ENCODE data around the gene ELOVL2. TPM values are rescaled to one million over a fixed set of nuclear protein-coding genes. Genes with fewer than 3 reads are reported as not detected.

ELOVL2 gene
- total RNA-seq, 1 experiment from 2014 or later, result 0.07 TPM

DNA sequence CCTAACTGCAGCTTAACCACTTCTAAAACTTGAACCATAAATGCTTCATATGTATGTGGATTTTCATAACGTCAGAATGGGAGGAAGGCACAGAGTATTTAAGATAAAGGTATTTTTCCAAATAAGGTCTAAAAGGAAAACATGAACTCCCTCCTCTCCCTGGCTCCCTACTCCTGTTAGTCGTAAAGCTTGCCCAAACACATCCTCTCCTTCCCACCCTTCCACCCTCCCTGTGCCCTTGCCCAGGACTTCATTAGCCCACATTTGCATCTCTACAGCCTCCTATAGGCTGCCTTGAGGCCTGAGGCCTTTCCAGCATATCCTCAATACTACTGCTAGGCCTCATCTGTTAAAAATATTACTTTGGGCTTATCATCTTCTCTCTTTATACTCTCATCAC lies 32.4 kb upstream of the ELOVL2 start:
- Histone ChIP-seq H3K9me3 (ENCODE audit: control insufficient read depth in 1 of 2, insufficient read depth in 1 of 2, low read depth in 1 of 2, low read length in 2 of 2) (no peaks in the 10 kb centered on the region), H3K27me3 (ENCODE audit: insufficient read depth, low read length) (no peaks in the 10 kb centered on the region), H4K20me1 (ENCODE audit: insufficient read depth) (no peaks in the 10 kb centered on the region), H3K4me2 (ENCODE audit: low read length) (no peak overlapping the region), H3K4me1 (ENCODE audit: control insufficient read depth in 1 of 2, insufficient read depth in 2 of 2, low read length in 2 of 2) (no peaks in the 10 kb centered on the region), H3K27ac (ENCODE audit: low read depth, low read length) (no peak overlapping the region), H3K4me3 (replicated peaks in 1 of 2; ENCODE audit: low read depth in 1 of 2, low read length in 2 of 2) (no peak overlapping the region), H2AFZ (ENCODE audit: low read depth, low read length, poor library complexity, severe bottlenecking) (no peak overlapping the region), H3K9ac (ENCODE audit: low read length) (no peak overlapping the region), H3K36me3 (ENCODE audit: control insufficient read depth in 1 of 2, insufficient read depth in 2 of 2, low read length in 2 of 2) (no peaks in the 10 kb centered on the region), H3K9me2 (ENCODE audit: insufficient read depth) (no peaks in the 10 kb centered on the region), H3K79me2 (ENCODE audit: insufficient read depth, low read length) (no peaks in the 10 kb centered on the region)
- ATAC-seq, result no peak
- no peak for DNase-seq (ENCODE audit: low read depth, low spot score)
- TF ChIP-seq ZNF274 (IDR thresholded peaks at IDR 0.05; ENCODE audit: low read depth, low read length) (no peak), ZFX (IDR thresholded peaks at IDR 0.05) (peak; percentile 17; the same call in 1 of the 2 replicates), TCF7L2 (IDR thresholded peaks at IDR 0.05; ENCODE audit: borderline replicate concordance, extremely low read depth, insufficient read depth, insufficient read length) (no peak)
- RAD21 ChIA-PET (ENCODE audit: low non-redundant PET in 1 of 2, low total read pairs in 2 of 2, uncharacterized antibody in 2 of 2, unreplicated experiment in 2 of 2), result no interaction called here
- BruUV-seq (replicated peaks), result no TSS peak
- POLR2A ChIA-PET, result interaction anchor here (0.5 kb wide), 1 partner anchor 190 kb away, joined by 3 read pairs; the partner anchor contains the start of gene SYCP2L
- intact Hi-C loops (cut with micrococcal nuclease), result no loop called here
- CTCF ChIA-PET, result interaction anchor here (1.7 kb wide), 1 partner anchor 8 kb away, joined by 5 read pairs; no protein-coding TSS in a partner anchor

DNA sequence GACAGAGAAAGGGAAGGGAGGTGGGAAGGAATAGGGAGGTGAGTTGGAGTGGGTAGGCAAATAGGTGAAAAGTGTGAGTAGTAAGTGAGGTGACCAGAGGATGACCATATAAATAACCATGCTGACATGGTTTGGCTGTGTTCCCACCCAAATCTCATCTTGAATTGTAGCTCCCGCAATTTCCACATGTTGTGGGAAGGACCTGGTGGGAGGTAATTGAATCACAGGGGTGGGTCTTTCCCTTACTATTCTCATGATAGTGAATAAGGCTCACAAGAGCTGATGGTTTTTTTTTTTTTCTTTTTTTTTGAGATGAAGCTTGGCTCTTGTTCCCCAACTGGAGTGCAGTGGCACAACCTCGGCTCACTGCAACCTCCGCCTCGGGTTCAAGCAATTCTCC lies 28.0 kb upstream of the ELOVL2 start:
- ATAC-seq (no peak), DNase-seq (ENCODE audit: low read depth, low spot score) (no peak)
- Histone ChIP-seq H3K9me2 (ENCODE audit: insufficient read depth) (no peaks in the 10 kb centered on the region), H3K36me3 (ENCODE audit: control insufficient read depth in 1 of 2, insufficient read depth in 2 of 2, low read length in 2 of 2) (no peaks in the 10 kb centered on the region), H3K27me3 (ENCODE audit: insufficient read depth, low read length) (no peaks in the 10 kb centered on the region), H2AFZ (ENCODE audit: low read depth, low read length, poor library complexity, severe bottlenecking) (no peak overlapping the region), H3K4me1 (ENCODE audit: control insufficient read depth in 1 of 2, insufficient read depth in 2 of 2, low read length in 2 of 2) (no peaks in the 10 kb centered on the region), H3K79me2 (ENCODE audit: insufficient read depth, low read length) (no peaks in the 10 kb centered on the region), H4K20me1 (ENCODE audit: insufficient read depth) (no peaks in the 10 kb centered on the region), H3K9me3 (ENCODE audit: control insufficient read depth in 1 of 2, insufficient read depth in 1 of 2, low read depth in 1 of 2, low read length in 2 of 2) (no peaks in the 10 kb centered on the region), H3K27ac (ENCODE audit: low read depth, low read length) (no peak overlapping the region), H3K4me3 (replicated peaks in 1 of 2; ENCODE audit: low read depth in 1 of 2, low read length in 2 of 2) (no peak overlapping the region), H3K9ac (ENCODE audit: low read length) (no peak overlapping the region), H3K4me2 (ENCODE audit: low read length) (no peak overlapping the region)
- no TSS peak for BruUV-seq (replicated peaks)
- TF ChIP-seq CBX3 (IDR thresholded peaks at IDR 0.05; ENCODE audit: low read depth) (no peak), CEBPB (IDR thresholded peaks at IDR 0.05; ENCODE audit: low read depth) (no peak), EGR1 (IDR thresholded peaks at IDR 0.05; ENCODE audit: low read depth) (no peak), SRF (IDR thresholded peaks at IDR 0.05; ENCODE audit: low read depth) (no peak), TCF7L2 (IDR thresholded peaks at IDR 0.05; ENCODE audit: borderline replicate concordance, extremely low read depth, insufficient read depth, insufficient read length) (no peak), SIN3A (IDR thresholded peaks at IDR 0.05; ENCODE audit: low read depth) (no peak)
- CTCF ChIA-PET, result interaction anchor here (4.5 kb wide), 1 partner anchor 118 kb away, joined by 95 read pairs; no protein-coding TSS in a partner anchor
- RAD21 ChIA-PET (ENCODE audit: low non-redundant PET in 1 of 2, low total read pairs in 2 of 2, uncharacterized antibody in 2 of 2, unreplicated experiment in 2 of 2), result no interaction called here
- intact Hi-C loops (cut with micrococcal nuclease), result no loop called here
- POLR2A ChIA-PET, result no interaction called here
